Measurements from ENCODE around the gene NXF1.
"Not testable (repeated sequence)": the region's sequence is repeated elsewhere in the genome, so short reads cannot be mapped to it uniquely, and the experiment has no call there.

NXF1 gene

DNA sequence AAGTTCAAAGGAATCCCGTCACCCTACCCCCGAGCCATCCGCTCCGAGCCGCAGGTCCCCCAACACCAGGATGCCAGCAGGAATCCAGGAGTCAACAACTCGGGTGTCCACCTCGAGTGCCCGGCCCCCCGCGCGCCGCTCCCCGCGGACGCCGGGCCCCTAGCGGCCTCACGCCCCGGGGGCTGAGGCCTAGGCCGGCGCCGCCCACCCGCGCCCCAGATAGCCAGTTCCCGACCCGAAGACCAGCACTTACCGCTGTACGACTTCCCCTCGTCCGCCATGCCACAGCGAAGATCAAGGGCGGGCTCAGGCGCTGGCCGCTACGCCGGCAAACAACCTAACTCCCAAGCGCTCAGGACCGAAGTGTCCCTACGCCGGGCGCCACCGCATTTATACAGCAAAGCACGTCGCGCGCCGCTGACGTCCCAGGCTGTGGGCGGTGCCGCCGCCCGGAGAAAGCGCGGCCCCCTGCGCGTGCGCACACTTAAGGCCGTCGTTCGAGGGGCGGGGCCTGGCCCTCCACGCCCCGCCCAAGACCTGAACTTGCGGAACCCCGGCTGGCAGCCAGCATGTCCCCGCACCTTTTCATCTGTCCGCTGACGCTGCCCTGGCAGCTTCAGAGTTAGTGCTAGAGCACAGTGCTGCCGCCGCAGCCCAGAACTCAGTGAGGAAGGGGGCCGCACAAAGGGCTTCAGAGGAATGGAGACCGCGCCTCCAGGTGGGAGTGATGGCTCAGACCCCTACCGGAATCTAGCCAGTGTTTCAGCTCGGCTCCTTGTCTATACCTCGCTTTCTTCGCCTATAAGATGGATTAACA is at the start of gene NXF1:
NXF1 (minus strand) TSS at position 365 of the 817 bp plus-strand sequence; CDS start at position 281, 84 bp downstream.
- DNase-seq (ENCODE audit: low spot score) = peak; percentile 98

DNA sequence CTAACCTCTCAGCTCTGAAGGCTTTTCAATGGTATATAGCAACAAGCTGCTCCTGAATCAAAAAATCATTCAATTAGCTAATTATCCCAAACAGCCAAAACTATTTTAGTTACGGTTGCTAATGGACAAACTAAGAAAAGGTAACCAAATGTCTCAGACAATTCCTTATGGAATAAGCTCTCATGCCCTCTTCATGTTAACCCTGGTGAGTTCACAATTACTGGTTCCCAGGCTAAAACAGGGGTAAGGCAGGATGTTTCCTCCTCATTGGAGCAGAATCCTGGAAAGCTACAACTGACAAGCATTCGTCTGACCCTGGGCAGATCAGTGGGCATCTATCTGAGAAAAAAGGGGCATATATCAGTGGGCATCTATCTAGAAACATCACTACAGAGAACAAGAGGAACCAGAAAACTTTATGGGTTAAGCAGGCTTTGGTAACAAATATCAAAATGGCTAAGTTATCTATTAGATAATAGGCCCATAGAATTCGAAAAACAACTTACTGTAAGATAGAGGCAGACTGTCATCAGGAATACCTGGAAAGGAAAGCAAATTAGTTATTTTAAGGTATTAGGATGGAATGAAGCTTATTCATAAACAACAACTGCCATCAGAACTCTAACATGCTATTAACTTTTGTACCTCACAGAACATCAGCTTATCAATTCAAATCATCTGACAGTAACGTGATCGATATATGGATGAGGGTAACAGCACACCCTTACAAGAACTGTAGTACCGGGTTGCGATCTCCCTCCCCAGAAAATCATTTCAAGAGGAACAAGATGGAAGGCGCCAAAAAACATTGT is 49.0 kb upstream of the NXF1 start:
- DNase-seq (ENCODE audit: low spot score) = no peak

DNA sequence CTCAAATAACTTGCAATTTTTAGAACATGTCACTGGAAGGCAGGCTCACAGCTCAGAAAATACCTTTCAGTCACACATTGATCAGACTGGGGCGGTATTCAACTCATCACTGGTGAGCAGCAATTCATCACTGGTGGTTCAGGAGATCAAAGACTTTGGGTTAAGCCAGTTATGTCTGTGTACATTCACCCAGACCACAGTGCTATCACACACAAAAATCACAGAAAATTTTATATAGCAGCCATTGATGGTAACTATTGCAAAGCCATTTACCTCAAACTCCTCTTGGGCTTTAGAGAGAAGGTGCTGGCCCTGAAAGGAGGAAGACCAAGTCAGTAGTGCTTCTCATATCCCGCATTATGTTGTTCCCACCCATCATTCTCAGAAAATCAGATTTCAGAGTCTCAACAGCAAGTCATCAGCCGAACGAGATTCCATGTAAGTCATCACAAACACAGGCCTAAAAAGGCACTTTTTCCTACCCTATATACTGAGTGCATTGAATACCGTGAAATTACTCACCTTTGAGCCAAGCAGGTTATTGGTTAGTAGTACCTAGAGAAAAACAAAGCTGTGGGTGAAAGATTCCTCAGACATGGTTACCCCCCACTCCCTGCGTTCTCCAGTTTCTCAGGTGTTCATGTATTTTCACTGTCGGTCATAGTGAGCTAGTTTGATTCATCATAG is 48.2 kb upstream of the NXF1 start:
- DNase-seq (ENCODE audit: low spot score) = no peak

- no peak for DNase-seq (ENCODE audit: low spot score)
Observed at GRCh38 chr11:62852523-62853188, 47.4 kb upstream of the NXF1 start.

- no peak for DNase-seq (ENCODE audit: low spot score)
Observed at GRCh38 chr11:62851807-62852522, 46.7 kb upstream of the NXF1 start.

DNA sequence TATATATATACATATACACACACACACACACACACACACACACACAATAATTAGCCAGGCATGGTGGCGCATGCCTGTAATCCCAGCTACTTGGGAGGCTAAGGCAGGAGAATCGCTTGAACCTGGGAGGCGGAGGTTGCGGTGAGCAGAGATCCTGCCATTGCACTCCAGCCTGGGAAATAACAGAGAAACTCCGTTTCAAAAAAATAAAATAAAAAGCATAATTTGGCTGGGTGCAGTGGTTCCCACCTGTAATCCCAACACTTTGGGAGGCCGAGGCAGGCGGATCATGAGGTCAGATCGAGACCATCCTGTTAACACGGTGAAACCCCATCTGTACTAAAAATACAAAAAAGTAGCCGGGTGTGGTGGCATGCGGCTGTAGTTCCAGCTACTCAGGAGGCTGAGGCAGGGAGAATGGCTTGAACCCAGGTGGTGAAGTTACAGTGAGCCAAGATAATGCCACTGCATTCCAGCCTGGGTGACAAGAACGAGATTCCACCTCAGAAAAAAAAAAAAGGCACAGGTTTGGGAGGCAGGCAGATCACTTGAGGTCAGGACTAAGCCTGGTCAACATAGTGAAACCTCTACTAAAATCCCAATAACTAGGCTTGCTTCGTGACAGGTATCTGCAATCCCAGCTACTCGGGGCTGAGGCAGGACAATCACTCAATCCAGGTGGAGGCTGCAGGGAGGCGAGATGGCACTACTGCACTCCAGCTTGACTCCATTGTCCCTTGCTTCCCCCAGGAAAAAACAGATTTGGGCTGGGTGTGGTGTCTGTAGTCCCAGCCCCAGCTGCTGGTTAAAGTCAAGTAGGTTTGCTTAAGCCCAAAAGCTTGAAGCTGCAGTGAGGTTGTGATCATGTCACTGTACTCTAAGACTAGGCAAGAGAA is 45.9 kb upstream of the NXF1 start:
- no peak for DNase-seq (ENCODE audit: low spot score)

DNA sequence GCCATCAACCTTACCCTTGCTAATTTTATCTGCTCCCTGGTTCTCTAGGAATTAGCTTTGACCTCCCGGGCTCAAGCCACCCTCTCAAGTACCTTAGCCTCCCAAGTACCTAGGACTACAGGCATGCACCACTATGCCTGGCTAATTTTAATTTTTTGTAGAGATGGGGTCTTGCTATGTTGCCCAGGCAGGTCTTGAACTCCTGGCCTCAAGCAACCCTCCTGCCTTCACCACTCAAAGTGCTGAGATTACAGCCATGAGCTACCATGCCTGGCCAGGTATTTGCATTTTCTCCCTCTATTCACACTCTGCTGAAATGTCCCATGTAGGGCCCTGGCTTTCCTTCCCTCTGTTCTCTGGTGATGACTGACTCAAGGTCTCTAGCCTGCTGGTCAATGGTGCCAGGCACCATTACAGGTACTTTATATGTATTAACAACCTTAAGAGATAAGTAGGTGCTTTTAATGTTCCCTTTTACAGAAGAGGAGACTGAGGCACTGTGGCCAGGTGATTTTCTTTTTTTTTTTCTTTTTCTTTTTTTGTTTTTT is 42.6 kb upstream of the NXF1 start:
- no peak for DNase-seq (ENCODE audit: low spot score)

DNA sequence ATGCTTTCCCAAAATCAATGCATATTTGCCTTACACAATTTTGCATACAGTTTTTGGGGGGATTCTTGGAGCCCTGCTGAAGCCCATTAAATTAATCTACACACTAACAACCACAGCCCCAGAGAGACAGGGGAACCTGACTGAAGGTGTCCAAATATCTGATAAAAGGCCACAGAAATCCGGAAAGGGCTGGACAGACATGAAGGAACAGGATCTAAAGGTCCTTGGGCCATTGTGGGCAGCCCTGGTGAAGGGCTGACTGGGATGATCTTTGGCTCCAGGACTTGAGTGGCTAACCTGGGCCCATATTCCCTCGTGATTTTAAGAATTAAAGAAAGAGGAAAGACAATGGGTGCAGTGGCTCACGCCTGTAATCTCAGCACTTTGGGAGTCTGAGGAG is 40.9 kb upstream of the NXF1 start:
- no peak for DNase-seq (ENCODE audit: low spot score)

DNA sequence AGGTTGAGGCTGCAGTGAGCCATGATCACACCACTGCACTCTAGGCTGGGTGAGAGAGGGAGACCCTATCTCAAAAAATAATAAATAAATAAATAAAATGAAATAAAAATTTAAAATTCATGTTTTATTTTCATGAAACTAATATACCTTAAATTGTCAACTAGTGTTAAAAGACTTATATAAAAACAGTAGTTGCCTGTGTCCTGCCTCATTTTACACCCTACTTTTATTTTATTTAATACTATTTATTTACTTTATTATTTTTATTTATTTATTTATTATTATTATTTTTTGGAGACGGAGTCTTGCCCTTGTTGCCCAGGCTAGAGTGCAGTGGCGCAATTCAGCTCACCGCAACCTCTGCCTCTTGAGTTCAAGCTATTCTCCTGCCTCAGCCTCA is 38.9 kb upstream of the NXF1 start:
- DNase-seq (ENCODE audit: low spot score) = no peak

- DNase-seq (ENCODE audit: low spot score) = no peak
Observed at GRCh38 chr11:62843466-62843865, 38.2 kb upstream of the NXF1 start.

- not testable (repeated sequence) for DNase-seq (ENCODE audit: low spot score)
Observed at GRCh38 chr11:62842891-62843290, 37.7 kb upstream of the NXF1 start.

GRCh38 chr11:62842171-62842741 is 37.0 kb upstream of the NXF1 start:
- DNase-seq (ENCODE audit: low spot score) = peak; percentile 91

DNA sequence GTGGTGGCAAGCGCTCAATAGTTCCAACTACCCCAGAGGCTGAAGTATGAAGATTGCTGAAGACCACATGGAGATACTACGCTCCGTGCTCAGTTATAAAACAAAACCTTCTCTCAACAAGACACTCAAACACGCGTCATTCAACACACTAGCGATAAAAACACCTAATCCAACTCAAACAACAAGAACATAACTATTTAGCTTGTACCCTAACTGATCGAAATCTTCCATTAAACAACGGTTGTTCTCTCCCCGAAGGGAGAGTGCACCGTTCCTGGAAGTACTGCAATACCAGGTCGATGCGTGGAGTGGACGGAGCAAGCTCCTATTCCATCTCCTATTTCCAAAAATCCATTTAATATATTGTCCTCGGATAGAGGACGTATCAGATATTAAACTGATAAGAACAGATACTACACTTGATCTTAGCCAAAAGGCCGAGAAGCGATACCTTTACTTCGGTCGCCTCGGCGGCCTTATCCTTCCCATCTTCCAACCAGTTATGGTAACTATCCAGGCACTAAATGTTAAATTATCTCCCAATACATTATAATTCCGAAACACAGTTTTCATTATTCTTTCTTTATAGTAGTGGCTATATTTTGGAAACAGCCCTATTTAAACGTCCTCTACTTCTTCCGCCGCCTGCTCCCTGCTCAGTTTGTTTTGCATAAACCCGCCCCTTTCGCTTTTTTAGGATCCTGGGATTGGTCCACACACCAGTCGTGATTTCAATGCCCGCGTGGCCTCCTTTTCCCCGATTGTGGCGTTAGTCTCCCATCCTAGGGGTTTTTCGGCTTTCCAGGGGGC is 36.3 kb upstream of the NXF1 start:
- peak; percentile 75 for DNase-seq (ENCODE audit: low spot score)

DNA sequence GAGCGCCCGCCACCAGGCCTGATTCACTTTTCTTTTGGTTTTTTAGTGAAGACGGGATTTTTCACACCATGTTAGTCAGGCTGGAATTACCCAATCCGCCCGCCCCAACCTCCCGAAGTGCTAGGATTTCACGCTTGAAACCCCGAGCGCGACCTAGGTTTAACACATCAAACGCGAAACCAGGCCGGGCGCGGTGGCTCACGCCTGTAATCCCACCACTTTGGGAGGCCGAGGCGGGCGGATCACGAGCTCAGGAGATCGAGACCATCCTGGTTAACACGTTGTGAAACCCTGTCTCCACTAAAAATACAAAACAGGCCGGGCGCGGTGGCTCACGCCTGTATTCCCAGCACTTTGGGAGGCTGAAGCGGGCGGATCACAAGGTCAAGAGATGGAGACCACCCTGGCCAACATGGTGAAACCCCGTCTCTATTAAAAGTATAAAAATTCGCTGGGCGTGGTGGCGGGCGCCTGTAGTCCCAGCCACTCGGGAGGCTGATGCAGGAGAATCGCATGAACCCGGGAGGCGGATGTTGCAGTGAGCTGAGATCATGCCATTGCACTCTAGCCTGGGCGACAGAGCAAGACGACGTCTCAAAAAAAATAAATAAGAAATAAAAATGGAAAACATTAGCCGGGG is 35.6 kb upstream of the NXF1 start:
- peak; percentile 84 for DNase-seq (ENCODE audit: low spot score)

DNA sequence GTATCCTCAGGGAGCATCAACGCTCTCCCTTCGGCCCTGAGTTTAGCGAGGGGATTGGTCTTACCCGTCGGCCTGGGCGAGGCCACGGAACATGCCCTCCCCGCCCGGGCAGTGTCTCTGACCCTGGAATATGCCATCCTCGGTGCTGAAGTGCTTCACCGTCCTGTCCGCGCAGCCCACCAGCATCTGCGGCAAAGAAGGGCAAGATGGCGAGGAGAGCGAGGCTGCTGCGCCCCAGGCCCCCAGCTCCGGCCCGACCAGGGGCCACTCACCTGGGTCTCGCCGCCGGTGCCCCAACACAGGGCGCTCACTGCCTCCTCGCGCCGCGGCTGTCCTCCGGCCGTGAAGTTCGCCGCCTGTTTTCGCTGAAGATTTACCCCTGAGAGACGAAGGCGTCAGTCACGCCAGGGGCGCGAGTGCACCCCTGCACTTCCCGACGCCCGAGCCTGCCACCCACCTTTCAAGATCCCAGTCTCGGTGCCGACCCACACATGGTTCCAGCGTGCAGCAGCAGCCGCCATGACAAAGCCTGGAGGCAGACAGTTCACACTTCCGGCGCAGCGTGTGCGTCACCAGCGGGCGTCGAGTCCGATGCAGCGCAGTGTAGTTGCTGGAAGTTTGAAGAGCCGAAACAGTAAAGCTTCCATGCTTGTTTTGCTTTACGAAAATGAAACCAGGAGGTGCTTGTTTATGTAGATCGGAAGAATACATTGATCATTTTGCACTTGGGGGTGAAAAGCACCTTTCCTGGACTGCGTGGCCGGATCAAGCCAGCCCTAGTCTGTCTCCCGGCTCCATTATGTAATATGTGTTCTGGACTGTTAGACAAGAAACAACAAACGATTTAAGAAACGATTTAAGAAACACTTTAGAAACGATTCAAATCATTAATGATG is 34.1 kb upstream of the NXF1 start, which contains the start of gene WDR74:
WDR74 (minus strand) TSS at position 541 of the 896 bp plus-strand sequence; CDS start at position 521, 20 bp downstream.
- DNase-seq (ENCODE audit: low spot score) = peak; percentile 91

DNA sequence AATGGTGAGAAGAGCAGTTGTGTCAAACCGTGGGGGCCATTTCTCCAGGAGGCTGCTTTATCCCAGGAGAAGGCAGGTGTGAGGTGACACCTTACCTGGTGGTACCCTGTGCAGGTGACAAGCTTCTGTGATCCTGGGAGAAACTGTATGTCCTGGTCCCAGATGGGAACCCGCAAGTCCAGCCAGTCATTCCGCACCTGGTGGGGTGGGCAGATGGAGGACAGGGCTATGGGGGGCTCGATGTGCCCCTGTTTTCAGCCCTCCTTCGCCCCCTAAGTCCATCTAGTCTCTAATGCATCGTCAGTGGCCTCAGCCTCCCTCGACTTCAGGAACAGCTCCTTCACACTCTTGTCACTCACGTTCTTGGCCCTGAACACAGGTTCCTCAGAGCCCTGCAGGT is 30.1 kb upstream of the NXF1 start:
- DNase-seq (ENCODE audit: low spot score) = no peak

All from ecto neural progenitor cell (in vitro differentiated cells).